H1 (cell line): Measurements from ENCODE around the gene ZNF548. TPM values are rescaled to one million over a fixed set of nuclear protein-coding genes. Genes with fewer than 3 reads are reported as not detected.

Source experiments
- CTCF ChIA-PET: fragments of 300-600 bp; sonication (Branson Sonifier 250); formaldehyde crosslinking; loops from one replicate; lab custom pipeline; 2021; ENCODE audit not compliant: partially characterized antibody; lab: Charles Lee
- POLR2A ChIA-PET: fragments of 300-600 bp; sonication (Branson Sonifier 250); formaldehyde crosslinking; loops from one replicate; lab custom pipeline; 2021; ENCODE audit warnings: inconsistent platforms; ENCODE audit not compliant: partially characterized antibody; lab: Charles Lee
- DNase-seq, 2 experiments: peaks; one replicate each; pipeline versions ENCODE4 v3.0.0 to v3.0.0-alpha.2; 2010 to 2022; ENCODE audit warnings: low spot score in 2 of 2, low read depth in 1 of 2, mixed read lengths in 1 of 2
- FAIRE-seq: peaks from 2 replicates; lab custom pipeline; 2011; peaks lifted over from hg19 to GRCh38; lab: Jason Lieb, UNC
- H2AFZ ChIP-seq: 2 replicates; pipeline ENCODE4 v1.8.1; 2012; ENCODE audit warnings: low read length, inconsistent platforms
- H2AK5ac ChIP-seq: 2 replicates; pipeline ENCODE4 v1.6.1; 2013; ENCODE audit warnings: low read depth, low read length
- H2BK120ac ChIP-seq: replicated peaks from 2 replicates; pipeline ENCODE3; 2013; ENCODE audit warnings: low read depth, low read length, inconsistent platforms
- H2BK12ac ChIP-seq: 2 replicates; pipeline ENCODE4 v1.6.1; 2013; ENCODE audit warnings: low read depth, low read length
- H2BK15ac ChIP-seq: 2 replicates; pipeline ENCODE4 v1.6.1; 2013; ENCODE audit warnings: low read length
- H2BK20ac ChIP-seq: 2 replicates; pipeline ENCODE4 v1.6.1; 2013; ENCODE audit warnings: low read length
- H2BK5ac ChIP-seq: 2 replicates; pipeline ENCODE4 v1.6.1; 2013; ENCODE audit warnings: low read depth, low read length
- H3K14ac ChIP-seq: 2 replicates; pipeline ENCODE4 v1.6.1; 2013; ENCODE audit warnings: inconsistent platforms; ENCODE audit not compliant: insufficient read length
- H3K18ac ChIP-seq: 2 replicates; pipeline ENCODE4 v1.6.1; 2013; ENCODE audit warnings: low read length; ENCODE audit errors: extremely low read depth
- H3K23ac ChIP-seq: 2 replicates; pipeline ENCODE4 v1.6.1; 2013; ENCODE audit warnings: inconsistent platforms; ENCODE audit not compliant: insufficient read length
- H3K23me2 ChIP-seq: 2 replicates; pipeline ENCODE4 v1.6.1; 2013; ENCODE audit warnings: low read depth, low read length
- H3K27ac ChIP-seq: 2 replicates; pipeline ENCODE4 v1.6.1; 2011; ENCODE audit warnings: low read depth, low read length, inconsistent platforms
- H3K27me3 ChIP-seq, 4 experiments: replicated peaks in 1 of 4; 1 replicate in 1 of 4; 2 replicates in 3 of 4; pipeline versions ENCODE4 v1.6.1 to v1.8.1; 2011 to 2013; ENCODE audit warnings: low read length in 3 of 4, mild to moderate bottlenecking in 3 of 4, inconsistent platforms in 2 of 4, mixed read lengths in 2 of 4, moderate library complexity in 1 of 4; ENCODE audit not compliant: control insufficient read depth in 3 of 4, insufficient read depth in 3 of 4; ENCODE audit errors: extremely low read depth in 1 of 4
- H3K36me3 ChIP-seq, 4 experiments: 2 replicates each; pipeline versions ENCODE4 v1.6.1 to v1.8.1; 2011 to 2013; ENCODE audit warnings: mild to moderate bottlenecking in 4 of 4, low read length in 3 of 4, moderate library complexity in 2 of 4, control low read depth in 1 of 4, inconsistent platforms in 1 of 4; ENCODE audit not compliant: insufficient read depth in 4 of 4, control insufficient read depth in 2 of 4
- H3K4ac ChIP-seq: replicated peaks from 2 replicates; pipeline ENCODE3; 2013; ENCODE audit warnings: low read length, low read depth, mixed read lengths, inconsistent platforms; ENCODE audit not compliant: insufficient read length
- H3K4me1 ChIP-seq, 4 experiments: replicated peaks in 1 of 4; 1 replicate in 1 of 4; 2 replicates in 3 of 4; pipeline versions ENCODE4 v1.6.1 to v1.8.1; 2011 to 2013; ENCODE audit warnings: low read length in 3 of 4, inconsistent platforms in 2 of 4, mixed read lengths in 1 of 4; ENCODE audit not compliant: insufficient read depth in 4 of 4, control insufficient read depth in 3 of 4
- H3K4me2 ChIP-seq, 2 experiments: 2 replicates each; pipeline versions ENCODE4 v1.6.1 to v1.8.1; 2011 to 2013; ENCODE audit warnings: low read depth in 2 of 2, low read length in 2 of 2, control low read depth in 1 of 2, inconsistent platforms in 1 of 2, mild to moderate bottlenecking in 1 of 2; ENCODE audit not compliant: insufficient read depth in 1 of 2
- H3K4me3 ChIP-seq, 4 experiments: fragments of 200-600, 300-600 bp in 1 of 4; sonication (generic), shearing (Covaris generic), sonication (Bioruptor Twin) in 1 of 4; 2 replicates each; pipeline versions ENCODE4 v1.5.1 to v1.8.1; 2011 to 2016; ENCODE audit warnings: low read length in 4 of 4, low read depth in 3 of 4, control low read depth in 2 of 4, inconsistent platforms in 2 of 4, mild to moderate bottlenecking in 2 of 4, mixed read lengths in 1 of 4, moderate library complexity in 1 of 4; ENCODE audit not compliant: insufficient read depth in 2 of 4; ENCODE audit errors: extremely low read depth in 1 of 4
- H3K56ac ChIP-seq: replicated peaks from 2 replicates; pipeline ENCODE3; 2013; ENCODE audit warnings: low read depth, mild to moderate bottlenecking, mixed read lengths, low read length, inconsistent platforms; ENCODE audit not compliant: insufficient read length
- H3K79me1 ChIP-seq: 2 replicates; pipeline ENCODE4 v1.6.1; 2013; ENCODE audit warnings: low read depth, low read length, control low read depth
- H3K79me2 ChIP-seq, 2 experiments: 2 replicates each; pipeline versions ENCODE4 v1.6.1 to v1.8.1; 2012 to 2013; ENCODE audit warnings: low read length in 2 of 2, mild to moderate bottlenecking in 2 of 2, inconsistent platforms in 1 of 2; ENCODE audit not compliant: insufficient read depth in 2 of 2, control insufficient read depth in 1 of 2
- H3K9ac ChIP-seq, 4 experiments: replicated peaks in 1 of 4; 1 replicate in 1 of 4; 2 replicates in 3 of 4; pipeline versions ENCODE4 v1.6.1 to v1.8.1; 2011 to 2013; ENCODE audit warnings: low read depth in 3 of 4, low read length in 3 of 4, control low read depth in 2 of 4, mild to moderate bottlenecking in 2 of 4, moderate library complexity in 2 of 4, inconsistent platforms in 1 of 4; ENCODE audit errors: extremely low read depth in 1 of 4
- H3K9me3 ChIP-seq, 2 experiments: 2 replicates each; pipeline versions ENCODE4 v1.6.1 to v1.8.1; 2012 to 2013; ENCODE audit warnings: mild to moderate bottlenecking in 2 of 2, moderate library complexity in 2 of 2, control low read depth in 1 of 2, inconsistent platforms in 1 of 2, low read depth in 1 of 2, low read length in 1 of 2, mixed read lengths in 1 of 2; ENCODE audit not compliant: insufficient read depth in 2 of 2
- H4K20me1 ChIP-seq, 2 experiments: replicated peaks in 1 of 2; 2 replicates each; pipeline versions ENCODE3 to v1.8.1; 2011 to 2013; ENCODE audit warnings: inconsistent platforms in 2 of 2, low read length in 2 of 2, mild to moderate bottlenecking in 1 of 2; ENCODE audit not compliant: insufficient read depth in 2 of 2, control insufficient read depth in 1 of 2
- H4K5ac ChIP-seq: 2 replicates; pipeline ENCODE4 v1.6.1; 2013; ENCODE audit warnings: low read length, low read depth, mixed read lengths, inconsistent platforms; ENCODE audit not compliant: insufficient read length
- H4K8ac ChIP-seq: 2 replicates; pipeline ENCODE4 v1.8.0; 2013; ENCODE audit warnings: mild to moderate bottlenecking, moderate library complexity, low read length, inconsistent platforms; ENCODE audit not compliant: insufficient read depth; ENCODE audit errors: extremely low read depth
- H4K91ac ChIP-seq: replicated peaks from 2 replicates; pipeline ENCODE3; 2013; ENCODE audit warnings: low read length, mixed read lengths, inconsistent platforms; ENCODE audit not compliant: insufficient read length
- BACH1 ChIP-seq: IDR thresholded peaks from 2 replicates; pipeline ENCODE4 v1.6.1; 2012; ENCODE audit warnings: low read length, improper control_type of control experiment
- CBX5 ChIP-seq: fragments of 300-800, 300-1000 bp; sonication (generic); IDR thresholded peaks from 2 replicates; pipeline ENCODE4 v1.7.1; 2016; ENCODE audit warnings: antibody characterized with exemption, low read length, low read depth
- CHD2 ChIP-seq: IDR thresholded peaks from 2 replicates; pipeline ENCODE4 v1.6.1; 2012; ENCODE audit warnings: low read length, improper control_type of control experiment
- CTBP2 ChIP-seq: IDR thresholded peaks from 2 replicates; pipeline ENCODE4 v1.7.0; 2011; ENCODE audit warnings: borderline replicate concordance, mild to moderate bottlenecking, moderate library complexity, mixed read lengths, low read length; ENCODE audit not compliant: insufficient read depth, insufficient read length
- EGR1 ChIP-seq: IDR thresholded peaks from 2 replicates; pipeline ENCODE4 v1.6.1; 2011; ENCODE audit warnings: low read depth, low read length, borderline replicate concordance
- PHF8 ChIP-seq: fragments of 200-600 bp; sonication (generic); conservative IDR thresholded peaks from 2 replicates; pipeline ENCODE4 v1.7.1; 2012; ENCODE audit warnings: low read depth, mild to moderate bottlenecking, inconsistent platforms, low read length, moderate library complexity
- POU5F1 ChIP-seq: IDR thresholded peaks from 2 replicates; pipeline ENCODE4 v1.6.1; 2011; ENCODE audit warnings: low read depth, mild to moderate bottlenecking, low read length, moderate library complexity
- RNF2 ChIP-seq: fragments of 200-900, 300-1000 bp; sonication (generic); IDR thresholded peaks from 2 replicates; pipeline ENCODE4 v1.7.1; 2016; ENCODE audit warnings: borderline replicate concordance, low read depth, mild to moderate bottlenecking, antibody characterized with exemption, low read length; ENCODE audit not compliant: poor library complexity, severe bottlenecking; ENCODE audit errors: missing control alignments
- SIX5 ChIP-seq: IDR thresholded peaks from 2 replicates; pipeline ENCODE4 v1.6.1; 2011; ENCODE audit warnings: mild to moderate bottlenecking, low read depth, low read length
- SP1 ChIP-seq: IDR thresholded peaks from 2 replicates; pipeline ENCODE4 v1.6.1; 2011; ENCODE audit warnings: low read depth, low read length
- WGBS, 2 experiments: shearing (Covaris generic) in 1 of 2; methylation state at CpG; one replicate each; pipeline versions ENCODE4 v1.1.6 to v1.1.7; 2013 to 2015; ENCODE audit warnings: low lambda C conversion rate in 2 of 2, mixed read lengths in 2 of 2, inconsistent platforms in 1 of 2, low coverage in 1 of 2, missing lambda C conversion rate in 1 of 2; ENCODE audit not compliant: insufficient replicate concordance in 2 of 2, insufficient coverage in 1 of 2, insufficient read length in 1 of 2; ENCODE audit errors: extremely low coverage in 1 of 2, missing lambda C conversion rate in 1 of 2; 5-methylcytosine and 5-hydroxymethylcytosine counted together
- polyA plus RNA-seq, 7 experiments: library from polyadenylated mRNA; depleted of rRNA in 3 of 7; stranded (reverse) in 5 of 7; unstranded in 2 of 7; fragments of >200 nt in 5 of 7; fragments of 200-250 nt in 2 of 7; gene quantifications; 1 replicate in 5 of 7; 2 replicates in 1 of 7; 4 replicates in 1 of 7; pipeline versions ENCODE4 v1.2.1 to v1.2.3, GENCODE V29; 2011 to 2013; ENCODE audit warnings: missing spikeins in 2 of 7, mixed read lengths in 2 of 7
- total RNA-seq: library from RNA; stranded (reverse); fragmentation: NEBNext Ultra II Directional; extraction: Animal tissue kit (Norgen Biotek cat#: 25700); gene quantifications from 2 replicates; pipeline ENCODE4 v1.2.1, GENCODE V29; 2021

Gene ZNF548
- total and polyA plus RNA-seq, 2 of the 8 experiments (the other 6 are each of a cell fraction or from before 2014, with no cell fraction given) = 7.4 to 9.9 TPM

DNA sequence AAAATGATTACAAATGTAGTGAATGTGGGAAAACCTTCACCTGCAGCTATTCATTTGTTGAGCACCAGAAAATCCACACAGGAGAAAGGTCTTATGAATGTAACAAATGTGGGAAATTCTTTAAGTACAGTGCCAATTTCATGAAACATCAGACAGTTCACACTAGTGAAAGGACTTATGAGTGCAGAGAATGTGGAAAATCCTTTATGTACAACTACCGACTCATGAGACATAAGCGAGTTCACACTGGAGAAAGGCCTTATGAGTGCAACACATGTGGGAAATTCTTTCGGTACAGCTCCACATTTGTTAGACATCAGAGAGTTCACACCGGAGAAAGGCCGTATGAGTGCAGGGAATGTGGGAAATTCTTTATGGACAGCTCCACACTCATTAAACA lies 9.2 kb downstream of the ZNF548 start:
- Histone ChIP-seq H3K4ac (no peak overlapping the region), H4K91ac (no peak overlapping the region), H3K4me3 (no peak overlapping the region), H3K56ac (no peak overlapping the region), H3K36me3 (peaks cover 0 to 21% (median 14%) of the 10 kb centered on the region in 4 experiments; a peak in 6 of 8 replicates), H3K14ac (no peak overlapping the region), H3K4me1 (peaks cover 0 to 3% (median 0%) of the 10 kb centered on the region in 4 experiments; a peak in 1 of 7 replicates), H4K20me1 (no peaks in the 10 kb centered on the region), H2BK15ac (no peak overlapping the region), H3K9ac (no peak overlapping the region), H2BK120ac (no peak overlapping the region), H4K5ac (no peak overlapping the region), H3K9me3 (no peaks in the 10 kb centered on the region), H2BK5ac (no peak overlapping the region), H3K18ac (no peak overlapping the region), H3K23me2 (no peaks in the 10 kb centered on the region), H2BK12ac (no peak overlapping the region), H2AFZ (no peak overlapping the region), H2BK20ac (no peak overlapping the region), H3K4me2 (no peak overlapping the region), H3K79me1 (no peaks in the 10 kb centered on the region; the same call in 1 of the 2 replicates), H4K8ac (no peak overlapping the region), H3K27ac (no peak overlapping the region), H3K23ac (no peak overlapping the region), H2AK5ac (no peak overlapping the region), H3K27me3 (no peaks in the 10 kb centered on the region), H3K79me2 (no peaks in the 10 kb centered on the region; a peak in 1 of 4 replicates)
- CTCF ChIA-PET = interaction anchor here (0.6 kb wide), 1 partner anchor 75 kb away, joined by 3 read pairs; no protein-coding TSS in a partner anchor
- POLR2A ChIA-PET = interaction anchor here (1.3 kb wide), 1 partner anchor 9 kb away, joined by 5 read pairs; the partner anchor contains the start of gene ZNF548
- 99% methylated on average over 5 of the region's 5 CpGs; no CpG with 5 or more reads in 1 of the 2 experiments for WGBS, 2 experiments
- no peak for FAIRE-seq
- TF ChIP-seq CTBP2 (no peak), BACH1 (no peak), RNF2 (no peak), EGR1 (no peak), POU5F1 (no peak), SP1 (no peak), PHF8 (no peak), CBX5 (no peak), CHD2 (no peak), SIX5 (no peak)
- no peak for DNase-seq
